Suprapubic skin (tissue), 4 donors: ENCODE measurements around the gene CDH4.

ENCODE experiments used
- CTCF ChIP-seq, 2 donors: fragments of 200-600 bp in 1 of 2; fragments of 450-650 bp in 1 of 2; sonication (generic) in 1 of 2; IDR thresholded peaks; one replicate each; pipeline ENCODE4 v1.5.1; 2016 to 2019; ENCODE audit warnings: antibody characterized with exemption in 2 of 2, mild to moderate bottlenecking in 1 of 2, moderate library complexity in 1 of 2
- EP300 ChIP-seq: sonication (generic); formaldehyde crosslinking; IDR thresholded peaks from one replicate; pipeline ENCODE4 v1.6.1; 2017; ENCODE audit warnings: antibody characterized with exemption
- POLR2AphosphoS5 ChIP-seq, 3 donors: sonication (generic); formaldehyde crosslinking; IDR thresholded peaks; one replicate each; pipeline ENCODE4 v1.6.1; 2017; ENCODE audit warnings: antibody characterized with exemption in 3 of 3

DNA sequence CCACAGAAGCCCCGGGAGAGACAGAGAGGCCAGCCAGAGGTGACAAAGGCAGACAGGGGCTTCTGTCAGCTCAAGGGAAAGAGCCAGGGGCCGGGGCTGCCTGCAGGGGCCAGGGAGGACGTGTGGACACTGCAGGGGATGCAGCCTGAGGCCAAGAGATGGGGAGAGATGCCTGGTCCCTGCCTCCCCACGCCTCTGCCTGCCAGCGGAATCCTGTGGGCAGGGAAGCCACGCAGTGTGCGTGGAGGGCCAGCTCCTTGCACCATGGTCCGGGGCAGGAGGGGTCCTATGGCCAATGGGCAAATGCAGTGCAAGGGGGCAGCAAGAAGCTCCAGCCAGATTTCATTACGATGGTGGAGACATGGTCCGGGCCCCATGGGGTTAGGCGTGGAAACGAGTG lies 224.9 kb downstream of the CDH4 start:
- TF ChIP-seq CTCF (IDR thresholded peaks at IDR 0.05) (no peak), POLR2AphosphoS5 (IDR thresholded peaks at IDR 0.05) (no peak), EP300 (no peak)
